ENCODE data around the gene MCOLN1.
A peak's percentile ranks its signal among the peaks of the same experiment; 100 is the strongest.
"Not testable (repeated sequence)": the region's sequence is repeated elsewhere in the genome, so short reads cannot be mapped to it uniquely, and the experiment has no call there.

The MCOLN1 gene

DNA sequence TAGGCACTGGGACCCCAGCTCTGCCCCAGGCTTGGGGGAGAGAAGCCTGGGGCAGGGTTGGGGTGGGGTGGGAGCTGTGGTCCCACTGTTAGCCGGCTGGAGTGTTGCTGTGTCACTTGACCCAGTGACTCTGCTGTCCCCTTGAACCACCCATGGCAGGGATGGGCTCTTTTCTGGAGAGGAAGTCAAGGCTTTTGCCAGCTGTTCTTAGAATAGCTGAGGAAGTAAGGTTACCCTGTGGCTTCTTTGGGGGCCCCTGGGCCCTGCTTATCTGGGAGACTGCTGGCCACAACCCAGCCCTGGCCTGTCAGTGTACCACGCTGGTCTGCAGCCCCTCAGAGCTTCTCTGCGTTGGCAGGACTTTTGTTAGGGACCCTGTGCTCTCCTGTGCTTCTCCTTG is 22.2 kb downstream of the MCOLN1 start:
- no peak for DNase-seq

- DNase-seq: no peak
These were observed 22.9 kb downstream of the MCOLN1 start for GRCh38 chr19:7545300-7545699.

DNA sequence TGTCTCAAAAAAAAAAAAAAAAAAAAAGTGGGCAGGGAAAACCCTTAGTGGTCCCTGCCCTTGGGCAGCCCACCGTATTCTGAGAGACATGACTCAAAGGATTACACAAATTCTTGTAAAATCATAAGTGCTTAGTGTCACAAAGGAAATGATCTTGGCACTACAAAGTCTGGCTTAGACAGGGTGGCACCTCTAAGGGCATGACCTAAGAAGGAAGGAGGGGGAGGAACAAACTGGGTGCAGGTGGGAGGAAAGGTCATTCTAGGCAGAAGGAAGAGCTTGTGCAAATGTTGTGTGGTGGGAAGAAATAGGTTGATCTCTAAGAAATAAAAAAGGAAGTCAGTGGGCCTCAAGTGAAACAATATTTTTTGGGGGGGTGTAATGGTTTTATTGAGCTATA is 23.5 kb downstream of the MCOLN1 start:
- DNase-seq: no peak

DNA sequence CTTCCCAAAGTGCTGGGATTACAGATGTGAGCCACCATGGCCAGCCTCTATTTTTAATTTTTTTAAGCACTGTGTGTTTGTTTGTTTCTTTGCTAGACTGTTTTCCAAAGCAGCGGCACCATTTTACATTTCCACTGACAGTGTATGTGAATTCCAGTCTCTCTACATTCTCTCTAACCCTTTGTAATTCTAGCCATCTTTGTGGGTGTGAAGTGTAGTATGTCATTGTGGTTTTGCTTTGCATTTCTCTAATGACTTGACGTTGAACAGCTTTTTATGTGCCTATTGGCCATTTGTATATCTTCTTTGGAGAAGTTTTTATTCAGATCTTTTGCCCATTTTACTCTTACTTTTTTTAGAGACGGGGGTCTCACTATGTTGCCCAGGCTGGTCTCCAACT is 24.7 kb downstream of the MCOLN1 start:
- DNase-seq: no peak

DNA sequence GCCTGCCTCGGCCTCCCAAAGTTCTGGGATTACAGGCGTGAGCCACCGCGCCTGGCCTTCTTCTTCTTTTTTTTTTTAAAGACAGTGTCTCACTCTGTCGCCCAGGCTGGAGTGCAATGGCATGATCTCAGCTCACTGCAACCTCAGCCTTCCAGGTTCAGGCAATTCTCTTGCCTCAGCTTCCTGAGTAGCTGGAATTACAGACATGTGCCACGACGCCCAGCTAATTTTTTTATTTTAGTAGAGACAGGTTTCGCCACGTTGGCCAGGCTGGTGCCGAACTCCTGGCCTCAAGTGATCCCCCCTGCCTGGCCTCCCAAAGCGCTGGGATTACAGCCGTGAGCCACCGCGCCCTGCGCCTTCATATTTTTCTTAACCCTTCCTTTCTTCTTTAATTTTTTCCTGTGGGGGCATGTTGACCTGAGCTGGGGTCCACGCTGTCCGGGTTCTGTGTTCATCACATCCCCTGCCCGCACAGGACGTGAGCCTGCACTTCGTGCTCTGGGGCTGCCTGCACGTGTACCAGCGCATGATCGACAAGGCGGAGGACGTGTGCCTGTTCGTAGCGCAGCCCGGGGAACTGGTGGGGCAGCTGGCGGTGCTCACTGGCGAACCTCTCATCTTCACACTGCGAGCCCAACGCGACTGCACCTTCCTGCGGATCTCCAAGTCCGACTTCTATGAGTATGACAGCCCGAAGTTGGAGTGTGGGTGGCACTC is 27.2 kb downstream of the MCOLN1 start:
- no peak for DNase-seq

DNA sequence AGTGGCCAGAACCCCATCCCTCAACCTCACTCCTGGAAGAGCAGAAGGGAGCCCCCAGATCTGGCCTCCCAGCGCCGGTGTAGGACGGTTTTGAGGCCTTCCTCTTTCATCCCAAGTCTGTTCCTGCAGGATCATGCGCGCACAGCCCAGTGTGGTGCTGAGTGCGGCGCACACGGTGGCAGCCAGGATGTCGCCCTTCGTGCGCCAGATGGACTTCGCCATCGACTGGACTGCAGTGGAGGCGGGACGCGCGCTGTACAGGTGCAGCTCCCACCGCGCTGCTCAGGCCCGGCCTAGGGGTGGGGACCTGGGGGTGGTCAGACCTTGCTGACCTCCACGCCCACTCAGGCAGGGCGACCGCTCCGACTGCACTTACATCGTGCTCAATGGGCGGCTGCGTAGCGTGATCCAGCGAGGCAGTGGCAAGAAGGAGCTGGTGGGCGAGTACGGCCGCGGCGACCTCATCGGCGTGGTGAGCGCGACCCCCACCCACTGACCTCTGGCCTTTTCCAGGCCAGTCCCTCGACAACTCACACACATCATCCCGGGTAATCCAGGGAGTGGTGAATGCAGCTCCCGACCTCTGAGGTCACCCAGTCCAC is 27.8 kb downstream of the MCOLN1 start:
- DNase-seq: no peak

DNA sequence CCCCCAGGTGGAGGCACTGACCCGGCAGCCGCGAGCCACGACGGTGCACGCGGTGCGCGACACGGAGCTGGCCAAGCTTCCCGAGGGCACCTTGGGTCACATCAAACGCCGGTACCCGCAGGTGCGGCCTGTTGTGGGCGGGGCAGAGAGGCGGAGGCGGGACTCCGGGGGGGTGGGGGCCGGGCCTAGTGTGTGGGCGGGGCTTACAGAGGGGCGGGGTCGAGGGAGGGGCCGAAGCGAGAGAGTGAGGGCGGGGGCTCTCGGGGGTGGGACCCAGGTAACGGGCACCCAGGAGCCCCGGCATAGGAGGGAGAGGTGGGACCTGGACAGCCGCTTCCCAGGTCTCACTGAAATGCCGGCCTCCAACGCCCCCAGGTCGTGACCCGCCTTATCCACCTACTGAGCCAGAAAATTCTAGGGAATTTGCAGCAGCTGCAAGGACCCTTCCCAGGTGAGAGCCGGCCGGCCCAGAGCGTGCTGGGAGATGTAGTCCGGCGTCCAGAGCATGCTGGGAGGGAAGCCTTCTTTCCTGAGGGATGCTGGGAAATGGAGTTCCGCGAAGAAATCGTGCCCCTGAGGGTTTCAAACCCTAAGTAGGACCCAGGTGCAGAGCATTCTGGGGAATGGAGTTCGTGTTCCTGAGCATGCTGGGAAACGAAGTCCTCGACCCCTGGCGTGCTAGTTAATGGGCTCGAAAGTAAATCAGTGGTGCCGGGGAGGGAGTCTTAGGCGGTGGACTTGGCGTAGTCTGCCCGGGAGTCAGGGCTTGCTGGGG is 28.8 kb downstream of the MCOLN1 start:
- DNase-seq: peak; percentile 17

- no peak for DNase-seq
These were observed 30.4 kb downstream of the MCOLN1 start for GRCh38 chr19:7552781-7553180.

- no peak for DNase-seq
These were observed 32.1 kb downstream of the MCOLN1 start for GRCh38 chr19:7554565-7554964.

- DNase-seq: no peak
These were observed 32.8 kb downstream of the MCOLN1 start for GRCh38 chr19:7554990-7555864.

DNA sequence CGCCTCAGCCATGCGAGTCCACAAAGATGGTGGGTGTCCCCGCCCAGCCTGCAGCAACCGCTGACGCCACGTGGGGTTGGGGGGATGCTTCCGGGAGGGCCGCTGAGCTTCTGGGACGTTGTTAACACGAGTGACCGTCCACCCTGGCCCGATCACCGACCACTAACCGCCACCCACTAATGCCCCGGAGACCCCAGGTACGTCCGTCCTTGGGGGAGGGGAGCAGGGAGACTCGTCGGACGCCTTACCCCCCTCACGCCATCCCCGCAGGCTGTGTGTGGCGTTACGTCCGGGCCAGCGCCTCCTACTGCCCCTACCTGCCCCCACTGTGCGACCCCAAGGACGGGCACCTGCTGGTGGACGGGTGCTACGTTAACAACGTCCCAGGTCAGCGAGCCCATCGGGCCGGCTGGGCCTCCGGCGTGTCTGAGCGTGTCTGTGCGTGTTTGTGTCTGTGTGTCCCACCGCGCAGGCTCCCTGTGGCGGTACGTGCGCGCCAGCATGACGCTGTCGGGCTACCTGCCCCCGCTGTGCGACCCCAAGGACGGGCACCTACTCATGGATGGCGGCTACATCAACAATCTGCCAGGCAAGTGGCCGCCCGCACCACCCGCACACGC is 34.4 kb downstream of the MCOLN1 start:
- DNase-seq: no peak

GRCh38 chr19:7558667-7559066 is 36.2 kb downstream of the MCOLN1 start:
- DNase-seq: no peak

- DNase-seq: no peak
These were observed 36.7 kb downstream of the MCOLN1 start for GRCh38 chr19:7559102-7559501.

DNA sequence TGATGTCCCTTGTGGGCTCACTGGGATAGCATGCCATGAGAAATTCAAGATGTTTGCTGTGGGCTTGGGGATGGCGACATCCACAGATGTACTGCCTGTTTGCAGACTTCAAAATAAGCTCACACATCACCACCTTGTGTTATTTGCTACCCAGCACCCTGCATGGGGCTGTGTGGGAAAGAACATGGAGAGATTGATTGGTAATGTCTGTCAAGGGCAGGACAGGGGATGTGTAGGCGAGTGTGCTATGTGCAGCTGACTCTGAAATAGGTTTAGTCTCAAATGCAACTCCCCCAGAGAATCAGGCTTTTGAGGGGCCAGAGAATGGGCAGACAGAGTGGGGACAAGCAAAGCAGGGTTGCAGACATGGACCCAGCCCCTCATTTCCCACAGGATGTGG is 37.8 kb downstream of the MCOLN1 start:
- DNase-seq: no peak

DNA sequence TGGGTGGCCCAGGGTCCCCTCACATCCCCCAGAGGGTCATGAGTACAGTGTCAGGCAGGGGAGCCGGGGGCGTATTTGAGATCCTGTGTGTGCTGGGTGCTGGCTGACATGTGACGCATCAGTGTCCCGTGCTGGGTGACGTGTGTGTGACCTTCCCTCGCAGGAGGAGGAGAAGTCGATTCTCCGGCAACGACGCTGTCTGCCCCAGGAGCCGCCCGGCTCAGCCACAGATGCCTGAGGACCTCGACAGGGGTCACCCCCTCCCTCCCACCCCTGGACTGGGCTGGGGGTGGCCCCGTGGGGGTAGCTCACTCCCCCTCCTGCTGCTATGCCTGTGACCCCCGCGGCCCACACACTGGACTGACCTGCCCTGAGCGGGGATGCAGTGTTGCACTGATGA is 38.9 kb downstream of the MCOLN1 start:
- DNase-seq: no peak

DNA sequence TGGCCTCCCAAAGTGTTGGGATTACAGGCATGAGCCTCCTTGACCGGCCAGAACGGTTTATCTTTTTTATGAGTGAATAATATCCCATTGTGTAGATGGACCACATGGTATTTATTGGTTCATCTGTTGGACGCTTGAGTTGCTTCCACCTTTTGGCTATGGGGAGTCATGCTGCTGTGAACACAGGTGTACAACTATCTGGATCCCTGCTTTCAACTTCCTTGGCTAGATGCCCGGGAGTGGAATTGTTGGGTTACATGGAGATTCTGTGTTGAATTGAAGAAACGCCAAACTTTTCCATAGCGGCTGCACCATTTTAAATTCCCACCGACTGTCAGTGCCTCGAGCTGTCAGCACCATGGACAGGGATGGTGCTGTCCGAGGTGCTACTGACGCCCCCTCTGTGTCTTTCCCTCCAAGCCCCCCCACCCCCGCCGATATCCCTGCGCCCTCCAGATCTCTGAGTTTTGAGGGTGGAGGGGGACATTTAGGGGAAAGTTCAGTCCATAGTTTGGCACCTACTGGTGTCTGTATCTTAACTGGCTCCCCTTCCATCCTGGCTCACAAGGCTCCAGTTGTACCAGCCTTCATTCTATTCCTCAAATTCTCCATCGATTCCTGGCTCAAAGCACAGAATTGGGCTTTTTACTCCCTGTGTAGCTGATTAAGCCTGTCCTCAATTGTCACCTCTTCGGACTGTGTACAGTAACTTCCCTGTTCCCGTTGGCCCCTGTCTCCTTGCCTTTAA is 40.4 kb downstream of the MCOLN1 start:
- no peak for DNase-seq

- no peak for DNase-seq
These were observed 42.4 kb downstream of the MCOLN1 start for GRCh38 chr19:7564866-7565265.

GRCh38 chr19:7565332-7565731 is 42.9 kb downstream of the MCOLN1 start:
- no peak for DNase-seq

GRCh38 chr19:7570761-7571160 is 48.3 kb downstream of the MCOLN1 start:
- no peak for DNase-seq

- DNase-seq: peak; percentile 33
These were observed 53.1 kb downstream of the MCOLN1 start for GRCh38 chr19:7575434-7576040.

GRCh38 chr19:7577422-7577821 is 55.0 kb downstream of the MCOLN1 start:
- DNase-seq: not testable (repeated sequence)
